ENCODE measurements around the gene PRR5L.

PRR5L gene

DNA sequence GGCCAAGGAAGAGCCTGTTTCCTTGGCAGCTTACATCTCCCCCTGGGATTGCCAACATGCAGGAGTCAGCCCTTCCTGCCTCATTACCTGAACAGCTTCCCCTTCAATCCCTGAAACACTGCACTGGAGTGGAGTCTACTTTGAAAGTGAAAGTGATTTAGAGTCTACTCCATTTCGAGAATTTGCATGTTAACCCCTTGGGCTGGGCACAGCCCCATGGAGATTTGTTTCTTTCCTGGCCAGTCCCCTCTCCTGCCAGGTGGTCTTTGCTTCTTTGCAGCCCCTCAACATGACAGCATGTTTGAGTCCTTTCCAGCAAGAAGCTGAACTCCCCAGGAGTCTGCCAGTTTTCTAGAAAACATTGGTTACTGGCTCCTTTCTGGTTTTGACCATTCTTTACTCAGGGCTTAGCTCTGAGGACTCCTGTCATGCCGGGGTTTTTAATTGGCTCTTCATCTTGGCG is 154.1 kb downstream of the PRR5L start:
- H3K27me3 ChIP-seq (ENCODE audit: insufficient read depth, low read length) = no peaks in the 10 kb centered on the region
- no peaks in the 10 kb centered on the region for H3K79me2 ChIP-seq (ENCODE audit: control insufficient read depth, insufficient read depth, low read length, unreplicated experiment)
- H3K36me3 ChIP-seq (ENCODE audit: insufficient read depth, low read length) = peaks cover 19% of the 10 kb centered on the region; the same call in 1 of the 2 replicates
- no peak overlapping the region for H3K27ac ChIP-seq (ENCODE audit: low read depth, low read length)
- peaks cover 40% of the 10 kb centered on the region for H3K4me1 ChIP-seq (ENCODE audit: control insufficient read depth, insufficient read depth, low read length, unreplicated experiment)
- H2AFZ ChIP-seq (ENCODE audit: low read length, unreplicated experiment) = no peak overlapping the region
- H3K4me3 ChIP-seq (ENCODE audit: low read depth, low read length) = peak overlapping the region; percentile 72

DNA sequence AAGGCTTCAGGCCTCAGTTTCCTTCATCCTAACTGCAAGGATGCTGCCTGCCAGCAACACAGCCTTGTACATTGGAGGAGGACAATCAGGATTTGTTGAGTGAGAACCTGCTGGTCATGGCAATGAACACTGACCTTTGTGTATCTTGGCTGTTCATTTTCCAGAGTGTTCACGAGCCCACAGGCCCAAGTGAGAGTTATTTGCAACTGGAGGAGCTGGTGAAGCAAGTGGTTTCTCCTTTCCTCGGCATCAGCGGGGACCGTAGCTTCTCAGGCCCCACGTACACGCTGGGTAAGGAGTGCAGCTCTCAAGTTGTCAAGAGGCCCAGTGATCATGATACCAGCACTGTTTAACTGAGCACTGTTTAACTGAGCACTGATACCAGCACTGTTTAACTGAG is 155.0 kb downstream of the PRR5L start:
- Histone ChIP-seq H3K4me1 (ENCODE audit: control insufficient read depth, insufficient read depth, low read length, unreplicated experiment) (peaks cover 49% of the 10 kb centered on the region), H2AFZ (ENCODE audit: low read length, unreplicated experiment) (no peak overlapping the region), H3K27ac (ENCODE audit: low read depth, low read length) (no peak overlapping the region), H3K4me3 (ENCODE audit: low read depth, low read length) (no peak overlapping the region), H3K79me2 (ENCODE audit: control insufficient read depth, insufficient read depth, low read length, unreplicated experiment) (no peaks in the 10 kb centered on the region), H3K36me3 (ENCODE audit: insufficient read depth, low read length) (peaks cover 19% of the 10 kb centered on the region; the same call in 1 of the 2 replicates), H3K27me3 (ENCODE audit: insufficient read depth, low read length) (no peaks in the 10 kb centered on the region)

DNA sequence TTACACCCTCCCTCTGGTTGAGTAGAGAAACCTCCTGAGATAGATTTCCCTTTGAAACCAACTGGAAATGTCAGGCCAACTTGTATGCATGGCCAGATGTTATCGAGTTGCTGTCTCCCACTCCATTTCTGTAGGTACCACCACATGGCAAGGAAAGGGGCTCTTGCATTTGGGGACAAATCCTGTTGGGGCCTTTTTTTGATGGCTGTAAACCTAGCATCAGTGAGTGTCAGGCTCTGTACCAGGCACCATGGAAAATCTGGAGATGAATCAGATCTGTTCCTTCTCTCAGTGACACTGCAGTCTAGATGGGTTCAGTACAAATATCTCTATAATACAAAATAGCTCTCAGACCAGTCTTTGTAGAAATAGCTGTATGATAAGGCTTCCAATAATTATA is 155.6 kb downstream of the PRR5L start:
- peaks cover 19% of the 10 kb centered on the region; the same call in 1 of the 2 replicates for H3K36me3 ChIP-seq (ENCODE audit: insufficient read depth, low read length)
- H3K79me2 ChIP-seq (ENCODE audit: control insufficient read depth, insufficient read depth, low read length, unreplicated experiment) = no peaks in the 10 kb centered on the region
- H3K27ac ChIP-seq (ENCODE audit: low read depth, low read length) = no peak overlapping the region
- H3K4me3 ChIP-seq (ENCODE audit: low read depth, low read length) = no peak overlapping the region
- peaks cover 55% of the 10 kb centered on the region for H3K4me1 ChIP-seq (ENCODE audit: control insufficient read depth, insufficient read depth, low read length, unreplicated experiment)
- no peak overlapping the region for H2AFZ ChIP-seq (ENCODE audit: low read length, unreplicated experiment)
- H3K27me3 ChIP-seq (ENCODE audit: insufficient read depth, low read length) = no peaks in the 10 kb centered on the region

DNA sequence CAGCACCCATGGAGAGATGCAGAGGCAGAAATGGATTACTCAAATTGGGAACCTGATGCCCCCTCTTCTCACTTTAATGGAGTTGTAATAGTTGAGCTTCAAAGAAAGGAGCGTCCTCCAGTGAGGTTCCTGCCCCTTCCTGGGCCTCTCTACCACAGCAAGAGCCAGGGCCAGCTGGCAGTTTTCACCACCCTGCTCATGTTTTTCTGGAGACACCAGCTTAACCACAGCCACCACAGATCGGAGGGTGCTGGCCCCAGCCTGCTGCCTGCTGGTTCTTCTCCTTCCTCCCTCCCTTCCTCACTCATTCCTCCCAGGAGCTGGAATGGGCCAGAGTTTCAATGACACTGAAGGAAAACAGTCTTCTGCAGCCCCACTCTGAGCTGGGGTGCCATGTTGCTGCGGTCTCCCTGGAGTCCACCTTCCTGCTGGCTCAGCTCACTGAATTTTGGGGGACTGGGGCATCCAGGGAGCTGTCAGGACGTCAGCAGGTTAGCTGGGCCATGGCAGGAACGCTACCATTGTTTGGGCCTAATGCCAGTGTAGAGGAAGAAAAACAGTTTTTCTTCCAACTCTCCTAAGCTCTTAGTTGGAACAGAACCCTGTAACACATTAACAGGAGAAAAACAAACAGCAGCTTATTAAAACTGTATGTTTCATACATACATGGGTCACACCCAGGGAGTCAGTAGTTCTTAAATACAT is 156.3 kb downstream of the PRR5L start:
- Histone ChIP-seq H3K79me2 (ENCODE audit: control insufficient read depth, insufficient read depth, low read length, unreplicated experiment) (no peaks in the 10 kb centered on the region), H3K4me3 (ENCODE audit: low read depth, low read length) (no peak overlapping the region), H2AFZ (ENCODE audit: low read length, unreplicated experiment) (no peak overlapping the region), H3K27ac (ENCODE audit: low read depth, low read length) (no peak overlapping the region), H3K36me3 (ENCODE audit: insufficient read depth, low read length) (peaks cover 19% of the 10 kb centered on the region; the same call in 1 of the 2 replicates), H3K27me3 (ENCODE audit: insufficient read depth, low read length) (no peaks in the 10 kb centered on the region), H3K4me1 (ENCODE audit: control insufficient read depth, insufficient read depth, low read length, unreplicated experiment) (peaks cover 56% of the 10 kb centered on the region)

DNA sequence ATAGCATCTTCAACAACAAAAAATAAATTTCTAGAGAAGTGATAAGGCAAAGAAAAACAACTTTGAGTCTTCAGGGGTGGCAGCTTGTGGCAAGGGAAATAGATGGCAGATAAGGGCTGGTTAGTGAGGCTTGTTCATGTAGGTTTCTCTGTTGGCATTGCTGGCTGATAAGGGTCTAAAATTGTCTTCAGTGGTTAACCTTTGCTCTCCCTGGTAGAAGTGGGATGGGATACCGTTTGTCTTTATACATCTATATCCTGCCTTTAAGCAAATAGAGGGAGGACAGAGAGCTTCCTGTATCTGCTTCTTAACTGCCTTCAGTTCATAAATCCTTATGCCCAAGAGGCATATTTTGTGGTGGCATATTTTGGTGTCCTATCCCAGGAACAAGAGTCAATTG is 156.9 kb downstream of the PRR5L start:
- no peak overlapping the region for H3K4me3 ChIP-seq (ENCODE audit: low read depth, low read length)
- no peaks in the 10 kb centered on the region for H3K79me2 ChIP-seq (ENCODE audit: control insufficient read depth, insufficient read depth, low read length, unreplicated experiment)
- H3K36me3 ChIP-seq (ENCODE audit: insufficient read depth, low read length) = peaks cover 18% of the 10 kb centered on the region; the same call in 1 of the 2 replicates
- H3K27me3 ChIP-seq (ENCODE audit: insufficient read depth, low read length) = no peaks in the 10 kb centered on the region
- no peak overlapping the region for H2AFZ ChIP-seq (ENCODE audit: low read length, unreplicated experiment)
- no peak overlapping the region for H3K27ac ChIP-seq (ENCODE audit: low read depth, low read length)
- peaks cover 50% of the 10 kb centered on the region for H3K4me1 ChIP-seq (ENCODE audit: control insufficient read depth, insufficient read depth, low read length, unreplicated experiment)

DNA sequence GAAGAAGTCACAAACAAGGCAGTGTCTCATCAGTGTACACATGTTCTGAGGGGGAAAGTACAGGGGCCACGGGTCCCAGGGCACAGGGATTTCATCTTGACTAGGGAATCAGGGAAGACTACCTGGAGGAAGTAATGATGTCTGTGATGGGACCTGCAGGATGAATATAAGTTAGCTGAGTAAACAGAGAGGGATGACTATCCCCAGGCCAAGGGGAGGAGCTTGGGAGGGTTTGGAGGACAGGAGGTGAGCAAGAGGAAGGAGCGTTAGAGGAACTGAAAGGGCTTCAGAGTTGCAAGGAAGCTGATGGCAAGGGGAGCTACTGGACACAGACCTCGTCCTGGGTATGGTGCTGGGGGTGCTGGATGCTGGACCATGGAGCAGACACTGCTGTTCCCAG is 157.6 kb downstream of the PRR5L start:
- no peak overlapping the region for H3K4me3 ChIP-seq (ENCODE audit: low read depth, low read length)
- no peak overlapping the region for H3K27ac ChIP-seq (ENCODE audit: low read depth, low read length)
- H3K79me2 ChIP-seq (ENCODE audit: control insufficient read depth, insufficient read depth, low read length, unreplicated experiment) = no peaks in the 10 kb centered on the region
- peaks cover 50% of the 10 kb centered on the region for H3K4me1 ChIP-seq (ENCODE audit: control insufficient read depth, insufficient read depth, low read length, unreplicated experiment)
- peaks cover 12% of the 10 kb centered on the region; the same call in 1 of the 2 replicates for H3K36me3 ChIP-seq (ENCODE audit: insufficient read depth, low read length)
- no peaks in the 10 kb centered on the region for H3K27me3 ChIP-seq (ENCODE audit: insufficient read depth, low read length)
- no peak overlapping the region for H2AFZ ChIP-seq (ENCODE audit: low read length, unreplicated experiment)

DNA sequence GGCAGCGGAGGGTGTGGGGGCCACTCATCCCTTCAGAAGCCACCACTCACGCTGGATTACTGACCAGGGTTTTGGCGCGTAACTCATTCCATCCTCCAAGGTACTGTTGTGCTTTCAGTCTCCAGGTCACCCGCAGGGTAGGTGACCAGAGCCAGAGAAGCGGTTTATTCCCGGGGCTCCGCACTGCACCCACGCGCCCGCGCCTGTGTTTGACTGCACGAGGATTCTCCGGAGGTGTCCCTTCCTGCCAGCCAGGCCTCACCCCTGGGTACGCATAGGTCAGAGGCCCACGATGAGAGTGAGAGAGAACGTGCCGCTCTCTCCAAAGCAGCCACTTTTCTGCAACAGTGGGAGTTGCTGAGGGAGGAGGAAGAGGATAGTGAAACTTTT is 158.5 kb downstream of the PRR5L start:
- H3K4me1 ChIP-seq (ENCODE audit: control insufficient read depth, insufficient read depth, low read length, unreplicated experiment) = peaks cover 50% of the 10 kb centered on the region

DNA sequence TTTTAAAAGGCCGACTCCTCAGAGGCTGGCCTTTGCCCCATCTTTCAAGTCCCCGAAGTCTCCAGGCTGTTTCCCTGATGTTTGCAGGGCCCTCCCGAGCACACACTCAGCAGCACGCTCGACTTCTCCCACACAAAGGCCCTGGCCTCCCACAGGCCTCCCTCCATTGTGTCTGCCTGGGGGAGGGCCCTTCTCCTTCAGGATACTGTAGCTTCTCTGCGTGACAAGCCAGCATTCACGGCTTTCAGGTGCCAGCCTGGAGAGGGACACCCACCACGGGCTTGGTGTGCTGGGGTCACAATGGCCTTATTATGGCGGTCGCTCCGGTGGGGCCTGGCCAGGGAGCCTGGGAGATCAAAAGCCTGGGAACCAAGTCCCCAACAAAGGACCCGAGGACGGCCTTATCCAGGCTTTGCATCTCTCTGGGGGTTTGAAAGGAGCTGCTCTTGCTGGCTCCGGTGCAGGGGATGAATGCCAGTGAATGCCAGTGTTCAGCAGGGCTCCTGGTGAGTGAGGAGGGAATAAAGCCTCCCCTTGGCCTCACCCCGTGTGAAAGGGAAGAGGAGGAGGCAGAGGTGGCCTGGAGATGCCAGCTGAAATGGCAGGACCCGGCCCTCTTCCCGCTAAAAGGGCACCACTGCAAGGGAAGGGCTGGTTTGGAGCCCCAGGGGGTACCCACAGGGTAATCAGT is 159.0 kb downstream of the PRR5L start:
- Histone ChIP-seq H3K27me3 (ENCODE audit: insufficient read depth, low read length) (no peaks in the 10 kb centered on the region), H3K4me3 (ENCODE audit: low read depth, low read length) (peak overlapping the region; percentile 6; the same call in 1 of the 2 replicates), H3K27ac (ENCODE audit: low read depth, low read length) (peak overlapping the region; percentile 95), H2AFZ (ENCODE audit: low read length, unreplicated experiment) (peak overlapping the region; percentile 44), H3K79me2 (ENCODE audit: control insufficient read depth, insufficient read depth, low read length, unreplicated experiment) (no peaks in the 10 kb centered on the region), H3K4me1 (ENCODE audit: control insufficient read depth, insufficient read depth, low read length, unreplicated experiment) (peaks cover 45% of the 10 kb centered on the region), H3K36me3 (ENCODE audit: insufficient read depth, low read length) (peaks cover 12% of the 10 kb centered on the region; the same call in 1 of the 2 replicates)

More for the DNA sequence above, 158.5 kb downstream of the PRR5L start:
- no peak overlapping the region for H2AFZ ChIP-seq (ENCODE audit: low read length, unreplicated experiment)
- H3K4me3 ChIP-seq (ENCODE audit: low read depth, low read length) = no peak overlapping the region
- no peaks in the 10 kb centered on the region for H3K27me3 ChIP-seq (ENCODE audit: insufficient read depth, low read length)
- H3K79me2 ChIP-seq (ENCODE audit: control insufficient read depth, insufficient read depth, low read length, unreplicated experiment) = no peaks in the 10 kb centered on the region
- H3K27ac ChIP-seq (ENCODE audit: low read depth, low read length) = peak overlapping the region; percentile 95; the same call in 1 of the 2 replicates
- peaks cover 12% of the 10 kb centered on the region; the same call in 1 of the 2 replicates for H3K36me3 ChIP-seq (ENCODE audit: insufficient read depth, low read length)

DNA sequence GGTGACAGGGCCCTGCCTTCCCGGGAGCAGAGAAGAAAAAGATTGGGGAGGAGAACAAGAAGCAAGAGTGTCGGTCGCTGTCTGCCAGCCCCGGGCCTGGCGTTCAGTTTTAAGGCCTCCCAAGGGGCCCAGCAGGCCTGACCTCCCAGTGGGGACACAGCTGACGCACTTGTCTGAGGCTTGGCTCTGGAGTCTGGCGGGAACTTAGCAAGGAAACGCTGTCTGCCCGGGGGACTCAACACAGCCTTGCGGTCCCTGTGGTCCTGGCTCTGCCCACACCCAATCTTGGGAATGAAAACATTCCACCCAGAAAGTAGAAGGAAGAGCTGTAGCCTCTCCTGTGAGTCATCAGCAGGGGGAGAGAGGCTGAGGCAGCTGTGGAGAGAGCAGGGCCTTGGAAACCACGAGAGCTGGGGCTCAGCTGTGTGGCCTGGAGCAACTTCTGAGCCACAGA is 159.6 kb downstream of the PRR5L start:
- Histone ChIP-seq H2AFZ (ENCODE audit: low read length, unreplicated experiment) (peak overlapping the region; percentile 71), H3K4me1 (ENCODE audit: control insufficient read depth, insufficient read depth, low read length, unreplicated experiment) (peaks cover 39% of the 10 kb centered on the region), H3K79me2 (ENCODE audit: control insufficient read depth, insufficient read depth, low read length, unreplicated experiment) (no peaks in the 10 kb centered on the region), H3K27ac (ENCODE audit: low read depth, low read length) (peak overlapping the region; percentile 95), H3K4me3 (ENCODE audit: low read depth, low read length) (peak overlapping the region; percentile 45; the same call in 1 of the 2 replicates), H3K27me3 (ENCODE audit: insufficient read depth, low read length) (no peaks in the 10 kb centered on the region), H3K36me3 (ENCODE audit: insufficient read depth, low read length) (peaks cover 11% of the 10 kb centered on the region; the same call in 1 of the 2 replicates)

DNA sequence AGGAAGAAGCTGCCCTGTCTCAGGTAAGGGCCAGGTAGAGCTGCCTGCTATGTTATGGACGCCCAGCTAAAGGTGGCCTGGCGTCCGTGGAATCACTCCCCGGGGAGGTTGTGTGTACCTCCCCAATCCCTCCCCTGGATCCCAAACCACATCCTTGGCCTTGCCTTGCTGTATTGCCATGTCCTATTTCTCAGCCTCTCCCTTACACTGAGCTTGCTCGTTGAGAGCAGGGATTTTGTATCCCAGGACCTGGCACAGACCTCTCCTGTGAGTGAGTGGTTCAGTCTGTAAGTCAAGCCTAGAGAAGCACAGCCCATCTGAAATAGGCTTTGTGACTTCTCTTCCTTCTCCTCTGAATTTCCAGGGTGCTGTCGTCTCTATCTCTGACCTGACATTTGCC is 160.1 kb downstream of the PRR5L start:
- H3K27me3 ChIP-seq (ENCODE audit: insufficient read depth, low read length) = no peaks in the 10 kb centered on the region
- H3K79me2 ChIP-seq (ENCODE audit: control insufficient read depth, insufficient read depth, low read length, unreplicated experiment) = no peaks in the 10 kb centered on the region
- H3K4me1 ChIP-seq (ENCODE audit: control insufficient read depth, insufficient read depth, low read length, unreplicated experiment) = peaks cover 39% of the 10 kb centered on the region
- H3K27ac ChIP-seq (ENCODE audit: low read depth, low read length) = peak overlapping the region; percentile 95
- peaks cover 6% of the 10 kb centered on the region; the same call in 1 of the 2 replicates for H3K36me3 ChIP-seq (ENCODE audit: insufficient read depth, low read length)
- peak overlapping the region; percentile 45; the same call in 1 of the 2 replicates for H3K4me3 ChIP-seq (ENCODE audit: low read depth, low read length)
- peak overlapping the region; percentile 71 for H2AFZ ChIP-seq (ENCODE audit: low read length, unreplicated experiment)
